Esophagus squamous epithelium (tissue), 5 donors: Measurements from ENCODE around the gene ARSI. TPM values are rescaled to one million over a fixed set of nuclear protein-coding genes. Genes with fewer than 3 reads are reported as not detected.

Source experiments
- DNase-seq: peaks from one replicate; lab custom pipeline; 2025; lab: John Stamatoyannopoulos, UW
- H3K27ac ChIP-seq, 4 donors: fragments of 200-600 bp; sonication (generic); one replicate each; pipeline ENCODE4 v1.5.1; 2016 to 2019; ENCODE audit warnings: mild to moderate bottlenecking in 1 of 4
- H3K27me3 ChIP-seq, 4 donors: fragments of 200-600 bp; sonication (generic); 1 replicate in 3 of 4; 2 replicates in 1 of 4; pipeline versions ENCODE4 v1.5.1 to v1.6.0; 2017 to 2021; ENCODE audit warnings: antibody characterized with exemption in 1 of 4
- H3K36me3 ChIP-seq, 3 donors: fragments of 200-600 bp; sonication (generic); one replicate each; pipeline ENCODE4 v1.5.1; 2016 to 2019
- H3K4me1 ChIP-seq, 3 donors: fragments of 200-600 bp; sonication (generic); one replicate each; pipeline ENCODE4 v1.5.1; 2017 to 2019
- H3K4me3 ChIP-seq, 4 donors: fragments of 200-600 bp; sonication (generic); 1 replicate in 3 of 4; 2 replicates in 1 of 4; pipeline ENCODE4 v1.5.1; 2016 to 2019; ENCODE audit warnings: mild to moderate bottlenecking in 2 of 4, moderate library complexity in 1 of 4
- H3K9me3 ChIP-seq, 3 donors: fragments of 200-600 bp; sonication (generic); one replicate each; pipeline ENCODE4 v1.5.1; 2016 to 2019
- CTCF ChIP-seq, 6 experiments: fragments of 450-650 bp in 4 of 6; fragments of 200-600 bp in 2 of 6; sonication (generic) in 2 of 6; IDR thresholded peaks; one replicate each; pipeline ENCODE4 v1.5.1; 2016 to 2019; ENCODE audit warnings: antibody characterized with exemption in 6 of 6, mild to moderate bottlenecking in 4 of 6, moderate library complexity in 4 of 6
- POLR2A ChIP-seq, 4 donors: fragments of 450-650 bp; IDR thresholded peaks; one replicate each; pipeline ENCODE4 v1.6.1; 2017; ENCODE audit warnings: antibody characterized with exemption in 4 of 4, mild to moderate bottlenecking in 4 of 4, moderate library complexity in 3 of 4
- WGBS, 2 donors: methylation state at CpG; one replicate each; pipeline ENCODE4 v1.1.5; 2018; 5-methylcytosine and 5-hydroxymethylcytosine counted together
- intact Hi-C: fragments of 100-400 bp; cut with DNase I; formaldehyde crosslinking; loops from one replicate; pipeline ENCODE4 v1.15.0; 2022
- total RNA-seq, 4 donors: library from RNA; depleted of rRNA; stranded (reverse); fragments of >200 nt; gene quantifications; one replicate each; pipeline ENCODE4 v1.1.0, GENCODE V29; 2016
- donor health status: DM: yes; HTN: yes; CAD: no.

ARSI gene
- total RNA-seq, 4 donors from 2014 or later: 2.1 to 7.2 (median 5.1) TPM

DNA sequence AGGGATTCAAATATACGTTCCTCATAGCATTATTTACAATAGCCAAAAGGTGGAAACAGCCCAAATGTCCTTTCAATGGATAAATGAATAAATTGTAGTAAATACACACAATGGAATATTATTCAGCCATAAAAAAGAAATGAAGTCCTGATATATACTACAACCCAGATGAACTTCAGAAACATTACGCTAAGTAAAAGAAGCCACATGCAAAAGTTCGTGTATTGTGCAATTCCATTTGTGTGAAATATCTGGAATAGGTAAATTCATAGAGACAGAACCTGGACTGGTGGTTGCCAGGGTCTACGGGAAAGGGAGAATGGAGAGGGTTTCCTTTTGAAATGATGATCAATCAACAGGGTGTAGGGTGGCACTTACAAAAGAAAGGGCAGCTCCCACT lies 12.5 kb upstream of the ARSI start:
- TF ChIP-seq POLR2A (IDR thresholded peaks at IDR 0.05) (no peak), CTCF (IDR thresholded peaks at IDR 0.05) (no peak)
- WGBS, 2 donors: 81 to 86% methylated on average over 4 of the region's 4 CpGs
- DNase-seq: no peak
- H3K27ac ChIP-seq: no peak overlapping the region
- peaks cover 16 to 35% (median 27%) of the 10 kb centered on the region in 3 donors for H3K4me1 ChIP-seq
- H3K4me3 ChIP-seq: no peak overlapping the region
- H3K36me3 ChIP-seq: no peaks in the 10 kb centered on the region
- H3K9me3 ChIP-seq: no peaks in the 10 kb centered on the region
- no peaks in the 10 kb centered on the region for H3K27me3 ChIP-seq
- intact Hi-C loops: no loop called here

DNA sequence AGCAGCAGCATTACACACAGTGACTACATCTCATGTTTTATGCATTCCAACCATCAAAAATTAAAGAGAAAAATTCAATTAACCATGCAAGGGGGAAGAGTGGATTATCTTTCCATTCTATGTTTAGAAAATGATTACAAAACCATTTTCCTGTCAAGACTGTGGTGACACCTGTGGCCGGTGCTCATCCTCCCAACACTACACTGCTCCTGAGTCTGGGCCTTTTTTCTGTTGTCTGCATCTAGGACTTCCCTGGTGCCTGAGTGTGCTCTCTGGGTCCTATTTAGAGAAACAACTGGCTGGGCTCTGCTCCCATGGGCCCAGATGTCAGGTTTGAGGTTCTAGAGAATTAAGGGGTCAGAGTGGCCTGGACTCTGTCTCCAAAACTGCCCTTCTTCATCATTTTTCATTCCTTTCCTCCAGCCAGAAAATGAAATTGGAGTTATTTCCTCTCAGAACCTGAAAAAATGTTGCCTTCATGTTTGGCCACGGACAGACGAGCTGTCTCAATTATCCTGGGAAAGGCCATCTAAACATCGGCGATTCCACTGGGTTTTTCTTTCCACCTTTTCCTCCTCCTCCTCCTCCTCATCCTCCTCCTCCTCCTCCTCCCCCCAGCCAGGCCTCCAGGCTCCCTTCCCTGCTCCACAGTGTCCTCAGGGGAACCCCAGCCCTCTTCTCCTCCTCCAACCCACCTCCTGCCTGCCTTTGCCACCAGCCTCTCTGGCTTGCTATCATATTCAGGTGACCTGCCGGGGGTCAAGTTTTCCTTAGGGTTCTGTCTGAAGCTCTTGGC lies 11.4 kb upstream of the ARSI start:
- Histone ChIP-seq H3K9me3 (no peaks in the 10 kb centered on the region), H3K4me3 (no peak overlapping the region), H3K27me3 (no peaks in the 10 kb centered on the region), H3K36me3 (no peaks in the 10 kb centered on the region), H3K27ac (no peak overlapping the region), H3K4me1 (peaks cover 10 to 24% (median 17%) of the 10 kb centered on the region in 3 donors)
- DNase-seq: no peak
- 77 to 86% methylated on average over 5 to 6 of the region's 6 CpGs for WGBS, 2 donors
- TF ChIP-seq CTCF (IDR thresholded peaks at IDR 0.05) (no peak), POLR2A (IDR thresholded peaks at IDR 0.05) (no peak)
- intact Hi-C loops: no loop called here

DNA sequence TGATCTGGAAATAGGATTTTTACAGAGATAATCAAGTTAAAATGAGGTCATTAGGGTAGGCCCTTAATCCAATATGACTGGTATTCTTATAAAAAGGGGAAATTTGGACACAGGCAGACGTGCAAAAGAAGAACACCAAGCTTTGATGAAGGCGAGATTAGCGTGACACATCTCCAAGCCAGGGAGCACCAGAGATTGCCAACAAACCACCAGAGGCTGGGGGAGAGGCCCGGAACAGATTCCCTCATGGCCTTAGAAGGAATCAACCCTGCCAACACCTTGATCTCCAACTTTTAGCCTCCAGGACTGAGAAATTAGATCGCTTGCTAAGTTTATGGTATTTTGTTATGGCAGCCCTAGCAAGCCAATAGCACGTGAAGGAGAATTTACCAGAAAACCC lies 10.8 kb upstream of the ARSI start:
- Histone ChIP-seq H3K27me3 (no peaks in the 10 kb centered on the region), H3K4me3 (no peak overlapping the region), H3K36me3 (no peaks in the 10 kb centered on the region), H3K9me3 (no peaks in the 10 kb centered on the region), H3K27ac (no peak overlapping the region), H3K4me1 (peaks cover 6 to 18% (median 14%) of the 10 kb centered on the region in 3 donors)
- WGBS, 2 donors: 86 to 87% methylated on average over 5 to 6 of the region's 6 CpGs
- TF ChIP-seq CTCF (IDR thresholded peaks at IDR 0.05) (no peak), POLR2A (IDR thresholded peaks at IDR 0.05) (no peak)
- no peak for DNase-seq
- intact Hi-C loops: no loop called here

GRCh38 chr5:150312518-150312917 lies 9.8 kb upstream of the ARSI start:
- intact Hi-C loops: no loop called here

More at GRCh38 chr5:150312518-150312917, 9.8 kb upstream of the ARSI start:
- TF ChIP-seq POLR2A (IDR thresholded peaks at IDR 0.05) (no peak), CTCF (IDR thresholded peaks at IDR 0.05) (no peak)
- Histone ChIP-seq H3K27ac (no peak overlapping the region), H3K9me3 (no peaks in the 10 kb centered on the region), H3K4me1 (peaks cover 0 to 8% (median 5%) of the 10 kb centered on the region in 3 donors), H3K27me3 (no peaks in the 10 kb centered on the region), H3K36me3 (no peaks in the 10 kb centered on the region), H3K4me3 (no peak overlapping the region)
- DNase-seq: no peak
- 87 to 95% methylated on average over 6 of the region's 6 CpGs for WGBS, 2 donors
